Adrenal gland (tissue), 12 donors: ENCODE measurements around the gene POLK. TPM values are rescaled to one million over a fixed set of nuclear protein-coding genes. Genes with fewer than 3 reads are reported as not detected.
"Not testable (repeated sequence)": the region's sequence is repeated elsewhere in the genome, so short reads cannot be mapped to it uniquely, and the experiment has no call there.

Experiments
- DNase-seq, 7 donors: peaks; one replicate each; pipeline ENCODE4 v3.0.0-alpha.2; 2019 to 2020
- H3K27ac ChIP-seq, 5 donors: fragments of 200-600 bp; sonication (generic) in 4 of 5; 1 replicate in 3 of 5; 2 replicates in 2 of 5; pipeline versions ENCODE4 v1.5.1 to v1.8.0; 2016 to 2020; ENCODE audit warnings: mild to moderate bottlenecking in 1 of 5
- H3K27me3 ChIP-seq: fragments of 200-600 bp; 2 replicates; pipeline ENCODE4 v1.8.0; 2021
- H3K36me3 ChIP-seq, 2 donors: fragments of 200-600 bp; replicated peaks in 1 of 2; 1 replicate in 1 of 2; 2 replicates in 1 of 2; pipeline versions ENCODE4 v1.5.1 to v1.8.0; 2018 to 2022
- H3K4me1 ChIP-seq, 2 donors: fragments of 200-600 bp; replicated peaks in 1 of 2; 1 replicate in 1 of 2; 2 replicates in 1 of 2; pipeline versions ENCODE4 v1.5.1 to v1.8.0; 2018 to 2021
- H3K4me3 ChIP-seq, 4 donors: fragments of 200-600 bp; sonication (generic) in 3 of 4; one replicate each; pipeline ENCODE4 v1.5.1; 2016 to 2018
- H3K9me3 ChIP-seq, 3 donors: fragments of 200-600 bp; sonication (generic) in 1 of 3; replicated peaks in 1 of 3; 1 replicate in 2 of 3; 2 replicates in 1 of 3; pipeline versions ENCODE4 v1.5.1 to v1.8.0; 2016 to 2021
- CTCF ChIP-seq, 6 experiments: fragments of 450-650 bp in 4 of 6; fragments of 200-600 bp in 2 of 6; sonication (generic) in 1 of 6; IDR thresholded peaks; 1 replicate in 5 of 6; 2 replicates in 1 of 6; pipeline versions ENCODE4 v1.5.1 to v1.8.0; 2016 to 2021; ENCODE audit warnings: antibody characterized with exemption in 6 of 6, mild to moderate bottlenecking in 2 of 6, moderate library complexity in 1 of 6
- POLR2A ChIP-seq, 2 donors: fragments of 450-650 bp; IDR thresholded peaks; one replicate each; pipeline ENCODE4 v1.6.1; 2017; ENCODE audit warnings: antibody characterized with exemption in 2 of 2, mild to moderate bottlenecking in 2 of 2, moderate library complexity in 1 of 2
- WGBS, 4 donors: extraction: QIAGEN DNeasy Blood & Tissue Kit in 2 of 4; methylation state at CpG; one replicate each; pipeline versions ENCODE4 v1.1.5 to v1.1.7; 2013 to 2017; 5-methylcytosine and 5-hydroxymethylcytosine counted together
- intact Hi-C, 2 donors: fragments of 100-400 bp; cut with DNase I; formaldehyde crosslinking; loops; one replicate each; pipeline versions ENCODE4 v1.14.1 to v1.15.0; 2022 to 2023
- polyA plus RNA-seq, 3 donors: library from polyadenylated mRNA; stranded (reverse); fragments of 200-250 nt in 2 of 3; fragments of 350-450 nt in 1 of 3; fragmentation: Illumina TruSeq in 1 of 3; extraction: RNeasy Lipid Tissue Mini Kit (QIAGEN cat#74804) in 1 of 3; gene quantifications; one replicate each; pipeline ENCODE4 v1.2.3, GENCODE V29; 2013 to 2014
- total RNA-seq, 9 donors: library from RNA; depleted of rRNA in 4 of 9; stranded (reverse); fragments of >200 nt in 4 of 9; fragments of 120-200 nt in 1 of 9; fragmentation: NEBNext Ultra II Directional in 1 of 9; extraction: Animal tissue kit (Norgen Biotek cat#: 25700) in 1 of 9; gene quantifications; one replicate each; pipeline versions ENCODE4 v1.1.0 to v1.2.4, GENCODE V29; 2013 to 2023
- donor health status: healthy with polysubstance abuse.
- donor health status: Bipolar disorder and iron deficiency.
- donor health status: DM: yes; HTN: yes; CAD: no.
- donor health status: DM: no; HTN: no; CAD: no.
- donor health status: DM: no; HTN: no; CAD: no.
- donor health status: DM: yes; HTN: yes; CAD: no.

The POLK gene
- total and polyA plus RNA-seq, 12 donors = 6.9 to 63.6 (median 36.5) TPM

GRCh38 chr5:75525344-75525743, 13.7 kb downstream of the POLK start:
- DNase-seq = no peak
- 83 to 94% (median 90%) methylated on average over 1 of the region's 1 CpG for WGBS, 4 donors
- intact Hi-C loops = no loop called here
- H3K27ac ChIP-seq = no peak overlapping the region
- H3K36me3 ChIP-seq = no peaks in the 10 kb centered on the region
- H3K4me3 ChIP-seq = no peak overlapping the region
- TF ChIP-seq POLR2A (IDR thresholded peaks at IDR 0.05) (no peak), CTCF (IDR thresholded peaks at IDR 0.05) (no peak)
- H3K9me3 ChIP-seq = peaks cover 0 to 14% (median 8%) of the 10 kb centered on the region in 3 donors
- H3K4me1 ChIP-seq = peaks cover 0 to 9% of the 10 kb centered on the region in 2 donors
- H3K27me3 ChIP-seq = no peaks in the 10 kb centered on the region

GRCh38 chr5:75526070-75526469, 14.4 kb downstream of the POLK start:
- 59 to 84% (median 77%) methylated on average over 2 of the region's 2 CpGs for WGBS, 4 donors
- TF ChIP-seq CTCF (IDR thresholded peaks at IDR 0.05) (no peak), POLR2A (IDR thresholded peaks at IDR 0.05) (no peak)
- H3K4me3 ChIP-seq = no peak overlapping the region
- no peak for DNase-seq
- peaks cover 0 to 7% (median 4%) of the 10 kb centered on the region in 3 donors for H3K9me3 ChIP-seq
- no peaks in the 10 kb centered on the region for H3K27me3 ChIP-seq
- no peak overlapping the region for H3K27ac ChIP-seq
- peaks cover 0 to 9% of the 10 kb centered on the region in 2 donors for H3K4me1 ChIP-seq
- intact Hi-C loops = no loop called here
- H3K36me3 ChIP-seq = no peaks in the 10 kb centered on the region

GRCh38 chr5:75529185-75529584, 17.5 kb downstream of the POLK start:
- no peaks in the 10 kb centered on the region for H3K27me3 ChIP-seq
- H3K9me3 ChIP-seq = no peaks in the 10 kb centered on the region
- H3K27ac ChIP-seq = no peak overlapping the region
- H3K36me3 ChIP-seq = no peaks in the 10 kb centered on the region
- H3K4me1 ChIP-seq = peaks cover 0 to 6% of the 10 kb centered on the region in 2 donors
- intact Hi-C loops = no loop called here
- no peak for TF ChIP-seq CTCF (IDR thresholded peaks at IDR 0.05)
- no peak for TF ChIP-seq POLR2A (IDR thresholded peaks at IDR 0.05)
- no peak overlapping the region for H3K4me3 ChIP-seq
- DNase-seq = no peak

- H3K36me3 ChIP-seq = no peaks in the 10 kb centered on the region
- TF ChIP-seq CTCF (IDR thresholded peaks at IDR 0.05) = no peak
- TF ChIP-seq POLR2A (IDR thresholded peaks at IDR 0.05) = no peak
- H3K27ac ChIP-seq = no peak overlapping the region
- peaks cover 0 to 15% of the 10 kb centered on the region in 2 donors for H3K4me1 ChIP-seq
- 95 to 98% (median 97%) methylated on average over 2 of the region's 2 CpGs for WGBS, 4 donors
- no peak for DNase-seq
- intact Hi-C loops = no loop called here
- no peaks in the 10 kb centered on the region for H3K27me3 ChIP-seq
- no peak overlapping the region for H3K4me3 ChIP-seq
- peaks cover 0 to 13% (median 0%) of the 10 kb centered on the region in 3 donors for H3K9me3 ChIP-seq
Measured at GRCh38 chr5:75532190-75532589, 20.5 kb downstream of the POLK start.

- intact Hi-C loops, H3K36me3 ChIP-seq, H3K27ac ChIP-seq, H3K4me3 ChIP-seq, DNase-seq, H3K27me3 ChIP-seq: not testable (repeated sequence)
- Histone ChIP-seq H3K9me3 (peaks cover 0 to 13% (median 0%) of the 10 kb centered on the region in 3 donors), H3K4me1 (peaks cover 0 to 15% of the 10 kb centered on the region in 2 donors)
- WGBS, 4 donors = 93 to 100% (median 100%) methylated on average over 1 of the region's 1 CpG
Measured at GRCh38 chr5:75533716-75534115, 22.0 kb downstream of the POLK start.
